Activated CD8-positive, alpha-beta memory T cell treated with anti-CD3 and anti-CD28 coated beads for 36 hours (primary cell): Measurements from ENCODE around the gene ARHGEF17. TPM values are rescaled to one million over a fixed set of nuclear protein-coding genes. Genes with fewer than 3 reads are reported as not detected.

ENCODE experiments used
- CTCF ChIA-PET: fragments of 350-600 bp; sonication (Branson Sonifier 250); formaldehyde crosslinking; loops from one replicate; lab custom pipeline; 2021; ENCODE audit warnings: antibody characterized with exemption; lab: Charles Lee
- POLR2A ChIA-PET: fragments of 350-600 bp; sonication (Branson Sonifier 250); formaldehyde crosslinking; loops from one replicate; lab custom pipeline; 2021; ENCODE audit warnings: antibody characterized with exemption; lab: Charles Lee
- total RNA-seq, 2 experiments: library from RNA; stranded (reverse); gene quantifications; one replicate each; pipeline ENCODE4 v1.2.3, GENCODE V29; 2021

Gene ARHGEF17
- total RNA-seq, 2 experiments from 2014 or later, result 0.02 TPM; not detected in 1

- POLR2A ChIA-PET, result no interaction called here
- CTCF ChIA-PET, result no interaction called here
Observed at GRCh38 chr11:73415854-73416615, 108.0 kb downstream of the ARHGEF17 start.

DNA sequence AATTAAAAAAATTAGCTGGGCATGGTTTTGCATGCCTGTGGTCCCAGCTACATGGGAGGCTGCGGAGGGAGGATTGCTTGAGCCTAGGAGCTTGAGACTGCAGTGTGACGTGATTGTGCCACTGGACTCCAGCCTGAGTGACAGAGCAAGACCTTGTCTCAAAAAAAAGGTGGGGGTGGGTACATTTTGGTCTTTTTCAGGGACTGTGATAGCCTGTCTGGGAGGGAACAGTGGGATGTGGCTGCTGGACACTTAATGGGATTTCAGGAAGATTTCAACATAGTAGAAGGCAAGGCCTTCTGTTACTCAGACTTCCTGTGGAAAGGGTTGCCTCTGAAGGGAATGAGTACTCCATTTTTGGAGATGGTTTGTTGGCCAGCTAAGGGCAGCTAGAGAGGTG is 108.7 kb downstream of the ARHGEF17 start:
- ChIA-PET POLR2A (no interaction called here), CTCF (no interaction called here)

Other genes with a start within 250 kb of the ARHGEF17 start
- gene FCHSD2, start 166.0 kb upstream of the ARHGEF17 start, total RNA-seq, result 10 to 100 TPM; 29.2 to 30.8 TPM
- gene P2RY2, start 90.0 kb upstream of the ARHGEF17 start, total RNA-seq, result not detected
- not detected for gene P2RY6, start 35.9 kb upstream of the ARHGEF17 start, total RNA-seq
- 10 to 100 TPM; 31.0 to 33.2 TPM for gene RELT, start 68.1 kb downstream of the ARHGEF17 start, total RNA-seq